Hepatocyte (in vitro differentiated cells): ENCODE measurements around the gene GAL. TPM values are rescaled to one million over a fixed set of nuclear protein-coding genes. Genes with fewer than 3 reads are reported as not detected.

Experiments
- DNase-seq: peaks from one replicate; pipeline ENCODE4 v3.0.0-alpha.2; 2016; ENCODE audit warnings: low spot score
- H2AFZ ChIP-seq: fragments of 200-600 bp; sonication (generic); 2 replicates; pipeline ENCODE4 v1.6.0; 2016; ENCODE audit warnings: antibody characterized with exemption, mild to moderate bottlenecking
- H3K27ac ChIP-seq: fragments of 200-600 bp; sonication (generic); 2 replicates; pipeline ENCODE4 v1.5.1; 2016; ENCODE audit warnings: mild to moderate bottlenecking
- H3K27me3 ChIP-seq: fragments of 200-600 bp; sonication (generic); 2 replicates; pipeline ENCODE4 v1.6.1; 2016
- H3K36me3 ChIP-seq: fragments of 200-600 bp; sonication (generic); replicated peaks from 2 replicates; pipeline ENCODE4 v1.5.1; 2016; ENCODE audit warnings: low read depth; ENCODE audit not compliant: insufficient read depth
- H3K4me1 ChIP-seq: fragments of 200-600 bp; sonication (generic); 2 replicates; pipeline ENCODE4 v1.5.1; 2016; ENCODE audit warnings: mild to moderate bottlenecking, moderate library complexity; ENCODE audit not compliant: insufficient read depth
- H3K4me2 ChIP-seq: fragments of 200-600 bp; sonication (generic); 2 replicates; pipeline ENCODE4 v1.6.0; 2016
- H3K4me3 ChIP-seq: fragments of 200-600 bp; sonication (generic); 2 replicates; pipeline ENCODE4 v1.5.1; 2016; ENCODE audit warnings: mild to moderate bottlenecking
- H3K79me2 ChIP-seq: fragments of 200-600 bp; sonication (generic); 2 replicates; pipeline ENCODE4 v1.6.0; 2017; ENCODE audit warnings: mild to moderate bottlenecking
- H3K9me2 ChIP-seq: fragments of 200-600 bp; sonication (generic); replicated peaks from 2 replicates; pipeline ENCODE4 v1.6.0; 2017; ENCODE audit warnings: mild to moderate bottlenecking; ENCODE audit not compliant: insufficient read depth
- H3K9me3 ChIP-seq: fragments of 200-600 bp; sonication (generic); 2 replicates; pipeline ENCODE4 v1.5.1; 2016; ENCODE audit warnings: low read depth, mild to moderate bottlenecking
- H4K20me1 ChIP-seq: fragments of 200-600 bp; sonication (generic); 2 replicates; pipeline ENCODE4 v1.6.0; 2016; ENCODE audit warnings: mild to moderate bottlenecking; ENCODE audit not compliant: insufficient read depth, poor library complexity, severe bottlenecking
- EZH2 ChIP-seq: fragments of 200-600 bp; sonication (generic); IDR thresholded peaks from 2 replicates; pipeline ENCODE4 v1.6.1; 2016; ENCODE audit warnings: antibody characterized with exemption, mild to moderate bottlenecking, borderline replicate concordance
- EZH2phosphoT487 ChIP-seq: fragments of 200-600 bp; sonication (generic); IDR thresholded peaks from one replicate; pipeline ENCODE4 v1.6.1; 2018; ENCODE audit warnings: antibody characterized with exemption, mild to moderate bottlenecking, low read depth, moderate library complexity; ENCODE audit not compliant: unreplicated experiment, severe bottlenecking
- WGBS: methylation state at CpG from one replicate; pipeline ENCODE4 v1.1.6; 2016; ENCODE audit warnings: low lambda C conversion rate; ENCODE audit errors: missing lambda C conversion rate; 5-methylcytosine and 5-hydroxymethylcytosine counted together
- polyA plus RNA-seq: library from polyadenylated mRNA; unstranded; fragments of >200 nt; fragmentation: Nextera tagmentation; extraction: Ambion mirVana; gene quantifications from 2 replicates; pipeline ENCODE4 v1.2.1, GENCODE V29; 2016
- total RNA-seq: library from RNA; depleted of rRNA; stranded (reverse); fragments of >200 nt; gene quantifications from 2 replicates; pipeline ENCODE4 v1.2.3, GENCODE V29; 2014
- TF ChIP-seq, protein P1 (sequence below): fragments of 200-600 bp; sonication (generic); IDR thresholded peaks from 2 replicates; pipeline ENCODE4 v1.5.1; 2016; ENCODE audit warnings: antibody characterized with exemption, mild to moderate bottlenecking; ENCODE audit not compliant: poor library complexity

The GAL gene
- total and polyA plus RNA-seq, 2 experiments from 2014 or later = 1.7 to 15.3 TPM

DNA sequence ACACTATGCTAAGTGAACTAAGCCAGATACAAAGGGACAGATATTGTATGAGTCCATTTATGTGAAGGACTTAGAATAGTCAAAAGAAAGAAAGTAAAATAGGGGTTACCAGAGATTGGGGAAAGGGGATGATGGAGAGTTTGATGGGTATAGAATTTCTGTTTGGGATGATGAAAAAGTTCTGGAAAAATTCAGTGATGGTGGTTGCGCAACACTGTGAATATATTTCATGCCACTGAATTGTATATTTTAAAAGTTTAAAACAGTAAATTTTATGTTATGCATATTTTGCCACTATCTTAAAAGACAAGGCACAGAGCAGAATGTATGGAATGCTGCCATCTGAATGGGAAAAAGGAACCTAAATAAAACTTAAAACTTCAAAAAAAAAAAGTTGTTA lies 37.8 kb downstream of the GAL start:
- TF ChIP-seq, protein P1, sequence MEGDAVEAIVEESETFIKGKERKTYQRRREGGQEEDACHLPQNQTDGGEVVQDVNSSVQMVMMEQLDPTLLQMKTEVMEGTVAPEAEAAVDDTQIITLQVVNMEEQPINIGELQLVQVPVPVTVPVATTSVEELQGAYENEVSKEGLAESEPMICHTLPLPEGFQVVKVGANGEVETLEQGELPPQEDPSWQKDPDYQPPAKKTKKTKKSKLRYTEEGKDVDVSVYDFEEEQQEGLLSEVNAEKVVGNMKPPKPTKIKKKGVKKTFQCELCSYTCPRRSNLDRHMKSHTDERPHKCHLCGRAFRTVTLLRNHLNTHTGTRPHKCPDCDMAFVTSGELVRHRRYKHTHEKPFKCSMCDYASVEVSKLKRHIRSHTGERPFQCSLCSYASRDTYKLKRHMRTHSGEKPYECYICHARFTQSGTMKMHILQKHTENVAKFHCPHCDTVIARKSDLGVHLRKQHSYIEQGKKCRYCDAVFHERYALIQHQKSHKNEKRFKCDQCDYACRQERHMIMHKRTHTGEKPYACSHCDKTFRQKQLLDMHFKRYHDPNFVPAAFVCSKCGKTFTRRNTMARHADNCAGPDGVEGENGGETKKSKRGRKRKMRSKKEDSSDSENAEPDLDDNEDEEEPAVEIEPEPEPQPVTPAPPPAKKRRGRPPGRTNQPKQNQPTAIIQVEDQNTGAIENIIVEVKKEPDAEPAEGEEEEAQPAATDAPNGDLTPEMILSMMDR = no peak
- TF ChIP-seq EZH2 = no peak
- TF ChIP-seq EZH2phosphoT487 = no peak
- Histone ChIP-seq H4K20me1 (no peaks in the 10 kb centered on the region), H3K27me3 (no peaks in the 10 kb centered on the region), H3K9me3 (no peaks in the 10 kb centered on the region), H3K4me2 (no peak overlapping the region), H2AFZ (no peak overlapping the region), H3K79me2 (no peaks in the 10 kb centered on the region), H3K36me3 (no peaks in the 10 kb centered on the region), H3K4me1 (no peaks in the 10 kb centered on the region), H3K27ac (no peak overlapping the region), H3K4me3 (no peak overlapping the region), H3K9me2 (no peaks in the 10 kb centered on the region)
- no peak for DNase-seq
- WGBS = 96% methylated on average over 1 of the region's 1 CpG

- no peak for DNase-seq
- no peaks in the 10 kb centered on the region for H3K36me3 ChIP-seq
- H3K4me1 ChIP-seq = no peaks in the 10 kb centered on the region
- no peaks in the 10 kb centered on the region for H3K27me3 ChIP-seq
- H3K4me3 ChIP-seq = no peak overlapping the region
- no peaks in the 10 kb centered on the region for H3K9me2 ChIP-seq
- no peak overlapping the region for H3K4me2 ChIP-seq
- no peaks in the 10 kb centered on the region for H3K79me2 ChIP-seq
- TF ChIP-seq EZH2phosphoT487 (no peak), EZH2 (no peak)
- TF ChIP-seq, protein P1 = no peak
- no peak overlapping the region for H2AFZ ChIP-seq
- no peaks in the 10 kb centered on the region for H4K20me1 ChIP-seq
- WGBS = 89% methylated on average over 4 of the region's 4 CpGs
- no peaks in the 10 kb centered on the region for H3K9me3 ChIP-seq
- no peak overlapping the region for H3K27ac ChIP-seq
Observed at GRCh38 chr11:68724293-68724692, 39.9 kb downstream of the GAL start.

DNA sequence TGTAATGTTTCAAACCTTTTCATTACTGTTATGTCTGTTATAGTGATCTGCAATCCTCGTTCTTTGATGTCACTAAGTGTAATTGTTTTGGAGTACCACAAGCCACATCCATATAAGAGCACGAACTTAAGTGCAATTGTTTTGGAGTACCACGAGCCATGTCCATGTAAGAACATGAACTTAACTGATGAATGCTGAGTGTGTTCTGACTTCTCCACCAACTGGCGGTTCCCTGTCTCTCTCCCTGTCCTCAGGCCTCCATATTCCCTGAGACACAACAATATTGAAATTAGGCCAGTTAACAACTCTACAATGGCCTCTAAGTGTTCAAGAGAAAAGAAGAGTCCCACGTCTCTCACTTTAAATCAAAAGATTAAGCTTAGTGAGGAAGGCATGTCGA lies 43.4 kb downstream of the GAL start:
- Histone ChIP-seq H3K9me2 (no peaks in the 10 kb centered on the region), H3K27me3 (no peaks in the 10 kb centered on the region), H3K9me3 (no peaks in the 10 kb centered on the region), H3K36me3 (no peaks in the 10 kb centered on the region), H3K4me2 (no peak overlapping the region), H2AFZ (no peak overlapping the region), H3K4me1 (no peaks in the 10 kb centered on the region), H3K79me2 (no peaks in the 10 kb centered on the region), H4K20me1 (no peaks in the 10 kb centered on the region), H3K27ac (no peak overlapping the region), H3K4me3 (no peak overlapping the region)
- TF ChIP-seq EZH2 (no peak), EZH2phosphoT487 (no peak)
- TF ChIP-seq, protein P1 = peak; percentile 8
- 87% methylated on average over 6 of the region's 6 CpGs for WGBS
- no peak for DNase-seq

DNA sequence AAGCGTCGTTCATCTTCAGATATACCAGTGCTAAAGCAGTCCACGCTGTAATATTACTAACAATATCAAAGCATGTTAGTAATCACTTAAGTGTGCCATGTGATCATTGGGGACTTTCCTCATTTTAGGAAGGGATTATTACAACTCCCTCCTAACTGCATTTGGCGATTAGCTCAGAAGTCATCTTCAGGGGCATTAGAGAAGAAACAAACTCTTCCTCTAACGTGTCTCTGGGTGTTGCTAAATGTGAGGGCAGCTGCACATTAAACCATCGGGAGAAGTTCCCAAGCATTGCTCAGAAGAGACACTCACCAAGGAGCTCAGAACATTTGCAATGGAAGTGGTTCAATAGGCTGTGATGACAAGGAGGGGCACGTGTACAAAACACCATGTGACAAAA lies 49.8 kb downstream of the GAL start:
- TF ChIP-seq EZH2 = no peak
- TF ChIP-seq, protein P1 = no peak
- TF ChIP-seq EZH2phosphoT487 = no peak
- 88% methylated on average over 7 of the region's 7 CpGs for WGBS
- DNase-seq = no peak

More for the DNA sequence above, 49.8 kb downstream of the GAL start:
- Histone ChIP-seq H2AFZ (no peak overlapping the region), H3K79me2 (no peaks in the 10 kb centered on the region), H3K9me3 (no peaks in the 10 kb centered on the region), H3K4me1 (no peaks in the 10 kb centered on the region), H3K36me3 (no peaks in the 10 kb centered on the region), H4K20me1 (no peaks in the 10 kb centered on the region), H3K4me2 (no peak overlapping the region), H3K4me3 (no peak overlapping the region), H3K27me3 (no peaks in the 10 kb centered on the region), H3K27ac (no peak overlapping the region), H3K9me2 (no peaks in the 10 kb centered on the region)
